GM19025 (cell line): ENCODE results near the gene JAK2.
"Not testable (repeated sequence)": the region's sequence is repeated elsewhere in the genome, so short reads cannot be mapped to it uniquely, and the experiment has no call there.

Experiments used
- ATAC-seq: cut with Tn5 transposase; IDR thresholded peaks from one replicate; pipeline ENCODE4 v1.9.1; 2021; ENCODE audit warnings: mild to moderate bottlenecking, low read depth, moderate library complexity; ENCODE audit not compliant: unreplicated experiment

JAK2 gene

GRCh38 chr9:5040730-5041389, 55.8 kb downstream of the JAK2 start:
- no peak for ATAC-seq

GRCh38 chr9:5041390-5042115, 56.5 kb downstream of the JAK2 start:
- ATAC-seq, result no peak

- ATAC-seq, result no peak
These were observed 57.6 kb downstream of the JAK2 start for GRCh38 chr9:5042661-5043178.

GRCh38 chr9:5043381-5043780, 58.3 kb downstream of the JAK2 start:
- ATAC-seq, result no peak

GRCh38 chr9:5044160-5044559, 59.1 kb downstream of the JAK2 start:
- ATAC-seq, result no peak

- no peak for ATAC-seq
These were observed 67.8 kb downstream of the JAK2 start for GRCh38 chr9:5052838-5053237.

- ATAC-seq, result no peak
These were observed 77.6 kb downstream of the JAK2 start for GRCh38 chr9:5062631-5063030.

- no peak for ATAC-seq
These were observed 87.8 kb downstream of the JAK2 start for GRCh38 chr9:5072871-5073270.

- no peak for ATAC-seq
These were observed 88.6 kb downstream of the JAK2 start for GRCh38 chr9:5073701-5074100.

GRCh38 chr9:5085993-5086392, 100.9 kb downstream of the JAK2 start:
- ATAC-seq, result no peak

GRCh38 chr9:5089737-5090136, 104.7 kb downstream of the JAK2 start:
- ATAC-seq, result no peak

- no peak for ATAC-seq
These were observed 110.7 kb downstream of the JAK2 start for GRCh38 chr9:5095795-5096194.

GRCh38 chr9:5099466-5099865, 114.4 kb downstream of the JAK2 start:
- ATAC-seq, result no peak

GRCh38 chr9:5101127-5101526, 116.1 kb downstream of the JAK2 start:
- ATAC-seq, result not testable (repeated sequence)

- ATAC-seq, result not testable (repeated sequence)
These were observed 121.4 kb downstream of the JAK2 start for GRCh38 chr9:5106517-5106916.

GRCh38 chr9:5110867-5111681, 126.0 kb downstream of the JAK2 start:
- ATAC-seq, result no peak

GRCh38 chr9:5111696-5112095, 126.6 kb downstream of the JAK2 start:
- no peak for ATAC-seq

GRCh38 chr9:5112109-5112592, 127.1 kb downstream of the JAK2 start:
- ATAC-seq, result no peak

GRCh38 chr9:5112646-5113045, 127.6 kb downstream of the JAK2 start:
- ATAC-seq, result no peak

- ATAC-seq, result no peak
These were observed 128.5 kb downstream of the JAK2 start for GRCh38 chr9:5113523-5113922.
